HepG2 (cell line): Measurements from ENCODE around the gene EIF1. TPM values are rescaled to one million over a fixed set of nuclear protein-coding genes. Genes with fewer than 3 reads are reported as not detected.

Source experiments
- CBX1 ChIP-seq: IDR thresholded peaks from one replicate; pipeline ENCODE4 v1.6.1; 2016; ENCODE audit warnings: antibody characterized with exemption, low read depth
- HNF4A ChIP-seq: sonication (generic); formaldehyde crosslinking; IDR thresholded peaks from 2 replicates; pipeline ENCODE4 v1.4.0; 2020; ENCODE audit warnings: missing genetic modification reagents
- MEIS1 ChIP-seq: sonication (generic); formaldehyde crosslinking; IDR thresholded peaks from 2 replicates; pipeline ENCODE4 v1.9.0; 2021; ENCODE audit warnings: mild to moderate bottlenecking, missing genetic modification reagents, moderate library complexity, borderline replicate concordance
- RFXAP ChIP-seq: sonication (generic); formaldehyde crosslinking; IDR thresholded peaks from 2 replicates; pipeline ENCODE4 v1.4.0; 2020; ENCODE audit warnings: missing genetic modification reagents, borderline replicate concordance
- RXRA ChIP-seq: sonication (generic); formaldehyde crosslinking; IDR thresholded peaks from 2 replicates; pipeline ENCODE4 v1.5.1; 2020; ENCODE audit warnings: missing genetic modification reagents
- RXRB ChIP-seq: IDR thresholded peaks from 2 replicates; pipeline ENCODE4 v1.6.1; 2016; ENCODE audit warnings: borderline replicate concordance, missing genetic modification reagents, missing compliant biosample characterization
- SALL2 ChIP-seq: sonication (generic); formaldehyde crosslinking; IDR thresholded peaks from 2 replicates; pipeline ENCODE4 v1.8.1; 2023; ENCODE audit warnings: mild to moderate bottlenecking, missing genetic modification reagents, inconsistent platforms
- TCF7L2 ChIP-seq: IDR thresholded peaks from 2 replicates; pipeline ENCODE4 v1.6.1; 2011; ENCODE audit warnings: mild to moderate bottlenecking, low read depth, low read length, moderate library complexity
- TEAD3 ChIP-seq: optimal IDR thresholded peaks from 2 replicates; pipeline ENCODE3; 2016; ENCODE audit warnings: borderline replicate concordance
- THAP11 ChIP-seq: IDR thresholded peaks from 2 replicates; pipeline ENCODE4 v1.6.1; 2016; ENCODE audit warnings: missing biosample characterization, missing genetic modification reagents
- ZNF329 ChIP-seq: sonication (generic); formaldehyde crosslinking; IDR thresholded peaks from 2 replicates; pipeline ENCODE4 v1.9.0; 2021; ENCODE audit warnings: low read depth, mild to moderate bottlenecking, missing genetic modification reagents
- ZNF34 ChIP-seq: sonication (generic); formaldehyde crosslinking; IDR thresholded peaks from 2 replicates; pipeline ENCODE4 v1.4.0; 2020; ENCODE audit warnings: mild to moderate bottlenecking, missing genetic modification reagents, borderline replicate concordance
- ZNF777 ChIP-seq: sonication (generic); formaldehyde crosslinking; IDR thresholded peaks from 2 replicates; pipeline ENCODE4 v1.4.0; 2020; ENCODE audit warnings: missing genetic modification reagents
- ZNF790 ChIP-seq: sonication (generic); formaldehyde crosslinking; IDR thresholded peaks from 2 replicates; pipeline ENCODE4 v1.8.0; 2022; ENCODE audit warnings: missing genetic modification reagents, mild to moderate bottlenecking, borderline replicate concordance
- ZSCAN29 ChIP-seq: sonication (generic); formaldehyde crosslinking; conservative IDR thresholded peaks from 2 replicates; pipeline ENCODE4 v1.4.0; 2020; ENCODE audit warnings: mild to moderate bottlenecking, missing genetic modification reagents
- polyA plus RNA-seq, 8 experiments: library from polyadenylated mRNA; depleted of rRNA in 3 of 8; stranded (reverse) in 7 of 8; unstranded in 1 of 8; fragments of >200 nt; fragmentation: Illumina TruSeq in 4 of 8; extraction: Trizol in 4 of 8; gene quantifications; 2 replicates each; pipeline versions ENCODE4 v1.2.1 to v1.2.3, GENCODE V29; 2011 to 2016; ENCODE audit warnings: low read depth in 4 of 8, missing spikeins in 1 of 8, mixed read lengths in 1 of 8; ENCODE audit not compliant: insufficient read depth in 1 of 8
- total RNA-seq, 5 experiments: library from RNA; depleted of rRNA; stranded (reverse); fragments of >200 nt; fragmentation: Illumina TruSeq; extraction: Trizol; gene quantifications; 2 replicates each; pipeline ENCODE4 v1.2.3, GENCODE V29; 2016; ENCODE audit warnings: low read depth in 1 of 5
- TF ChIP-seq, protein P1 (sequence below): IDR thresholded peaks from 2 replicates; pipeline ENCODE4 v1.6.1; 2016; ENCODE audit warnings: low read depth, control low read depth
- TF ChIP-seq, protein P2 (sequence below): sonication (generic); formaldehyde crosslinking; conservative IDR thresholded peaks from 2 replicates; pipeline ENCODE4 v1.4.0; 2020; ENCODE audit warnings: mild to moderate bottlenecking, missing genetic modification reagents, moderate library complexity
- TF ChIP-seq, protein P3 (sequence below), 2 experiments: fragments of 450-650 bp in 1 of 2; sonication (generic) in 1 of 2; formaldehyde crosslinking; IDR thresholded peaks; 2 replicates each; pipeline versions ENCODE4 v1.5.0 to v1.8.0; 2020 to 2022; ENCODE audit warnings: mild to moderate bottlenecking in 1 of 2, missing genetic modification reagents in 1 of 2
- TF ChIP-seq, protein P4 (sequence below): sonication (generic); formaldehyde crosslinking; IDR thresholded peaks from 2 replicates; pipeline ENCODE4 v1.4.0; 2020; ENCODE audit warnings: low read depth, mild to moderate bottlenecking, missing genetic modification reagents
- TF ChIP-seq, protein P5 (sequence below): sonication (generic); formaldehyde crosslinking; IDR thresholded peaks from 2 replicates; pipeline ENCODE4 v1.5.0; 2020; ENCODE audit warnings: mild to moderate bottlenecking, missing genetic modification reagents

EIF1 gene
- total and polyA plus RNA-seq, 2 of the 13 experiments (the other 11 are each of a cell fraction or from before 2014, with no cell fraction given): 147 to 517 TPM

DNA sequence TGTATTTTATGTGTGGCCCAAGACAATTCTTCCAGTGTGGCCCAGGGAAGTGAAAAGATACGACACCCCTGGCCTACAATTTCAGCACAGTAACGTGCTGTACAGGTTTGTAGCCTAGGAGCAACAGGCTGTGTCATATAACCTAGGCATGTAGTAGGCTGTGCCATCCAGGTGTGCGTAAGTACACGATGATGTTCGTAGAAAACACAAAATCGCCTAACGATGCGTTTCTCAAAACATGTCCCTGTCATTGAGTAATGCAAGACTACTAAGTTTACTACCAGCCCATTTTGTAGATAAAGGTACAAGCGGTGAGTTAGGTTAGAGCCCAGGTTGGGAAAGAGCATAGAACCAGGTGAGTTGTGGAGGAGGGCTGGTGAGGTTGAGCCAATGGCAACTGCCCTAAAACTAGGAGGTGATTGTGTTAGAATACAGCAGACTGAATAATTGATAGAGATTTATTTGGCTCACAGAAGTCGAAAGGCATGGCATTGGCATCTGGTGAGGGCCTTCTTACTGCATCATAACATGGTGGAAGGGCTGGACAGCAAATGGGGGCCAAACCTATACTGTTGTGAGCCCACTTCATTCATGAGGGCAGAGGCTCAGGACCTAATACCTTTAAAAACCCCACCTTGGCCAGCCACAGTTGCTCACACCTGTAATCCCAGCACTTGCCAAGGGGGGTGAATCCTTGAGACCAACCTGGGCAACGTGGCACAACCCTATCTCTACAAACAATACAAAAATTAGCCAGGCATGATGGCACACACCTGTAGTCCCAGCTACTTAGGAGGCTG, 4.2 kb downstream of the EIF1 start (continued):
- no peak for TF ChIP-seq RXRA (CRISPR knock-in tag)
- no peak for TF ChIP-seq CBX1
- no peak for TF ChIP-seq ZNF329
- TF ChIP-seq, protein P1, sequence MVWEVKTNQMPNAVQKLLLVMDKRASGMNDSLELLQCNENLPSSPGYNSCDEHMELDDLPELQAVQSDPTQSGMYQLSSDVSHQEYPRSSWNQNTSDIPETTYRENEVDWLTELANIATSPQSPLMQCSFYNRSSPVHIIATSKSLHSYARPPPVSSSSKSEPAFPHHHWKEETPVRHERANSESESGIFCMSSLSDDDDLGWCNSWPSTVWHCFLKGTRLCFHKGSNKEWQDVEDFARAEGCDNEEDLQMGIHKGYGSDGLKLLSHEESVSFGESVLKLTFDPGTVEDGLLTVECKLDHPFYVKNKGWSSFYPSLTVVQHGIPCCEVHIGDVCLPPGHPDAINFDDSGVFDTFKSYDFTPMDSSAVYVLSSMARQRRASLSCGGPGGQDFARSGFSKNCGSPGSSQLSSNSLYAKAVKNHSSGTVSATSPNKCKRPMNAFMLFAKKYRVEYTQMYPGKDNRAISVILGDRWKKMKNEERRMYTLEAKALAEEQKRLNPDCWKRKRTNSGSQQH (CRISPR knock-in tag): no peak
- no peak for TF ChIP-seq ZSCAN29 (CRISPR knock-in tag)
- TF ChIP-seq RXRB (CRISPR knock-in tag): no peak
- TF ChIP-seq, protein P2, sequence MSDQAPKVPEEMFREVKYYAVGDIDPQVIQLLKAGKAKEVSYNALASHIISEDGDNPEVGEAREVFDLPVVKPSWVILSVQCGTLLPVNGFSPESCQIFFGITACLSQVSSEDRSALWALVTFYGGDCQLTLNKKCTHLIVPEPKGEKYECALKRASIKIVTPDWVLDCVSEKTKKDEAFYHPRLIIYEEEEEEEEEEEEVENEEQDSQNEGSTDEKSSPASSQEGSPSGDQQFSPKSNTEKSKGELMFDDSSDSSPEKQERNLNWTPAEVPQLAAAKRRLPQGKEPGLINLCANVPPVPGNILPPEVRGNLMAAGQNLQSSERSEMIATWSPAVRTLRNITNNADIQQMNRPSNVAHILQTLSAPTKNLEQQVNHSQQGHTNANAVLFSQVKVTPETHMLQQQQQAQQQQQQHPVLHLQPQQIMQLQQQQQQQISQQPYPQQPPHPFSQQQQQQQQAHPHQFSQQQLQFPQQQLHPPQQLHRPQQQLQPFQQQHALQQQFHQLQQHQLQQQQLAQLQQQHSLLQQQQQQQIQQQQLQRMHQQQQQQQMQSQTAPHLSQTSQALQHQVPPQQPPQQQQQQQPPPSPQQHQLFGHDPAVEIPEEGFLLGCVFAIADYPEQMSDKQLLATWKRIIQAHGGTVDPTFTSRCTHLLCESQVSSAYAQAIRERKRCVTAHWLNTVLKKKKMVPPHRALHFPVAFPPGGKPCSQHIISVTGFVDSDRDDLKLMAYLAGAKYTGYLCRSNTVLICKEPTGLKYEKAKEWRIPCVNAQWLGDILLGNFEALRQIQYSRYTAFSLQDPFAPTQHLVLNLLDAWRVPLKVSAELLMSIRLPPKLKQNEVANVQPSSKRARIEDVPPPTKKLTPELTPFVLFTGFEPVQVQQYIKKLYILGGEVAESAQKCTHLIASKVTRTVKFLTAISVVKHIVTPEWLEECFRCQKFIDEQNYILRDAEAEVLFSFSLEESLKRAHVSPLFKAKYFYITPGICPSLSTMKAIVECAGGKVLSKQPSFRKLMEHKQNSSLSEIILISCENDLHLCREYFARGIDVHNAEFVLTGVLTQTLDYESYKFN (CRISPR knock-in tag): 0 out of 2 replicates have a peak, but pooled peaks have one; percentile 15
- TF ChIP-seq, protein P3, sequence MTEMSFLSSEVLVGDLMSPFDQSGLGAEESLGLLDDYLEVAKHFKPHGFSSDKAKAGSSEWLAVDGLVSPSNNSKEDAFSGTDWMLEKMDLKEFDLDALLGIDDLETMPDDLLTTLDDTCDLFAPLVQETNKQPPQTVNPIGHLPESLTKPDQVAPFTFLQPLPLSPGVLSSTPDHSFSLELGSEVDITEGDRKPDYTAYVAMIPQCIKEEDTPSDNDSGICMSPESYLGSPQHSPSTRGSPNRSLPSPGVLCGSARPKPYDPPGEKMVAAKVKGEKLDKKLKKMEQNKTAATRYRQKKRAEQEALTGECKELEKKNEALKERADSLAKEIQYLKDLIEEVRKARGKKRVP (CRISPR knock-in tag; IDR thresholded peaks at IDR 0.05): peak in 1 of 2 experiments; percentile 61; a peak in 1 of 4 replicates
- TF ChIP-seq ZNF34: no peak
- TF ChIP-seq RFXAP: no peak
- no peak for TF ChIP-seq TEAD3 (CRISPR knock-in tag)
- no peak for TF ChIP-seq SALL2 (CRISPR knock-in tag)
- TF ChIP-seq THAP11 (CRISPR knock-in tag): no peak
- TF ChIP-seq HNF4A (CRISPR knock-in tag): no peak
- TF ChIP-seq, protein P4, sequence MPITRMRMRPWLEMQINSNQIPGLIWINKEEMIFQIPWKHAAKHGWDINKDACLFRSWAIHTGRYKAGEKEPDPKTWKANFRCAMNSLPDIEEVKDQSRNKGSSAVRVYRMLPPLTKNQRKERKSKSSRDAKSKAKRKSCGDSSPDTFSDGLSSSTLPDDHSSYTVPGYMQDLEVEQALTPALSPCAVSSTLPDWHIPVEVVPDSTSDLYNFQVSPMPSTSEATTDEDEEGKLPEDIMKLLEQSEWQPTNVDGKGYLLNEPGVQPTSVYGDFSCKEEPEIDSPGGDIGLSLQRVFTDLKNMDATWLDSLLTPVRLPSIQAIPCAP (CRISPR knock-in tag): no peak
- no peak for TF ChIP-seq ZNF790 (CRISPR knock-in tag)
- TF ChIP-seq MEIS1 (CRISPR knock-in tag): no peak
- no peak for TF ChIP-seq ZNF777
- TF ChIP-seq, protein P5, sequence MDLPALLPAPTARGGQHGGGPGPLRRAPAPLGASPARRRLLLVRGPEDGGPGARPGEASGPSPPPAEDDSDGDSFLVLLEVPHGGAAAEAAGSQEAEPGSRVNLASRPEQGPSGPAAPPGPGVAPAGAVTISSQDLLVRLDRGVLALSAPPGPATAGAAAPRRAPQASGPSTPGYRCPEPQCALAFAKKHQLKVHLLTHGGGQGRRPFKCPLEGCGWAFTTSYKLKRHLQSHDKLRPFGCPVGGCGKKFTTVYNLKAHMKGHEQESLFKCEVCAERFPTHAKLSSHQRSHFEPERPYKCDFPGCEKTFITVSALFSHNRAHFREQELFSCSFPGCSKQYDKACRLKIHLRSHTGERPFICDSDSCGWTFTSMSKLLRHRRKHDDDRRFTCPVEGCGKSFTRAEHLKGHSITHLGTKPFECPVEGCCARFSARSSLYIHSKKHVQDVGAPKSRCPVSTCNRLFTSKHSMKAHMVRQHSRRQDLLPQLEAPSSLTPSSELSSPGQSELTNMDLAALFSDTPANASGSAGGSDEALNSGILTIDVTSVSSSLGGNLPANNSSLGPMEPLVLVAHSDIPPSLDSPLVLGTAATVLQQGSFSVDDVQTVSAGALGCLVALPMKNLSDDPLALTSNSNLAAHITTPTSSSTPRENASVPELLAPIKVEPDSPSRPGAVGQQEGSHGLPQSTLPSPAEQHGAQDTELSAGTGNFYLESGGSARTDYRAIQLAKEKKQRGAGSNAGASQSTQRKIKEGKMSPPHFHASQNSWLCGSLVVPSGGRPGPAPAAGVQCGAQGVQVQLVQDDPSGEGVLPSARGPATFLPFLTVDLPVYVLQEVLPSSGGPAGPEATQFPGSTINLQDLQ (CRISPR knock-in tag): no peak
- no peak for TF ChIP-seq TCF7L2
